ENCODE data around the gene PRRG1. TPM values are rescaled to one million over a fixed set of nuclear protein-coding genes. Genes with fewer than 3 reads are reported as not detected.
A peak's percentile ranks its signal among the peaks of the same experiment; 100 is the strongest.

PRRG1 gene
- total RNA-seq, 1 donor = 15.3 TPM

- no peak for TF ChIP-seq CTCF (IDR thresholded peaks at IDR 0.05; ENCODE audit: insufficient read depth, low read length)
- DNase-seq (ENCODE audit: low read depth) = no peak
- H3K4me3 ChIP-seq (ENCODE audit: low read depth, low read length) = no peak overlapping the region
Observed at GRCh38 chrX:37331546-37331945, 17.6 kb upstream of the PRRG1 start.

- DNase-seq (ENCODE audit: low read depth) = no peak
- no peak overlapping the region for H3K4me3 ChIP-seq (ENCODE audit: low read depth, low read length)
- TF ChIP-seq CTCF (IDR thresholded peaks at IDR 0.05; ENCODE audit: insufficient read depth, low read length) = no peak
Observed at GRCh38 chrX:37332055-37332454, 17.1 kb upstream of the PRRG1 start.

GRCh38 chrX:37332987-37333658 lies 16.0 kb upstream of the PRRG1 start:
- no peak overlapping the region for H3K4me3 ChIP-seq (ENCODE audit: low read depth, low read length)
- DNase-seq (ENCODE audit: low read depth) = no peak
- no peak for TF ChIP-seq CTCF (IDR thresholded peaks at IDR 0.05; ENCODE audit: insufficient read depth, low read length)

- TF ChIP-seq CTCF (IDR thresholded peaks at IDR 0.05; ENCODE audit: insufficient read depth, low read length) = no peak
- H3K4me3 ChIP-seq (ENCODE audit: low read depth, low read length) = no peak overlapping the region
- DNase-seq (ENCODE audit: low read depth) = peak; percentile 42
Observed at GRCh38 chrX:37347420-37347819, 1.7 kb upstream of the PRRG1 start.

GRCh38 chrX:37348231-37348970 lies 763 bp upstream of the PRRG1 start:
- H3K4me3 ChIP-seq (ENCODE audit: low read depth, low read length) = peak overlapping the region; percentile 56
- TF ChIP-seq CTCF (IDR thresholded peaks at IDR 0.05; ENCODE audit: insufficient read depth, low read length) = no peak
- DNase-seq (ENCODE audit: low read depth) = no peak

- no peak for TF ChIP-seq CTCF (IDR thresholded peaks at IDR 0.05; ENCODE audit: insufficient read depth, low read length)
- H3K4me3 ChIP-seq (ENCODE audit: low read depth, low read length) = peak overlapping the region; percentile 56
- no peak for DNase-seq (ENCODE audit: low read depth)
Observed at GRCh38 chrX:37348971-37349220, 268 bp upstream of the PRRG1 start.

GRCh38 chrX:37350034-37350365 lies 836 bp downstream of the PRRG1 start:
- peak overlapping the region; percentile 81 for H3K4me3 ChIP-seq (ENCODE audit: low read depth, low read length)
- TF ChIP-seq CTCF (IDR thresholded peaks at IDR 0.05; ENCODE audit: insufficient read depth, low read length) = no peak
- DNase-seq (ENCODE audit: low read depth) = peak; percentile 41
